ENCODE results near the gene HLTF.

The HLTF gene

DNA sequence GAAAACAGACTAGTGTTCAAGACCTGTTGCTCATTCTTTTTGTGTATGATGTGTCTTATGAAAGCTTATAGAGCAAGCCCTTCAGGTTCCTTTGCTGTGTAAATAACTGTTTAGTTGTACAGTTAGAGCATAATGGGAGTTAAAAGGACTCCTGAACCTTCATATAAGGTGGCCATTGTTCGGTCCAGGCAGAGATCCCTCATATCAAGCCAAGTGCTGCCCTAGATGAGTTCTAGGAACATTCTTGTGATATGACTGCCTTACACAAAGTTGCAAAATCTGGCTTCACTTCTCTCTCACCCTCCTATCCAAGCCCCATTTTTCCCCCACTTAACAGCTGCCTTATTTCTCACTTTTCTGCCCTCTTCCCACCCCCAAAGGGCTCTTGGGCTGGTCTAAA is 68.1 kb downstream of the HLTF start:
- no peak for DNase-seq

DNA sequence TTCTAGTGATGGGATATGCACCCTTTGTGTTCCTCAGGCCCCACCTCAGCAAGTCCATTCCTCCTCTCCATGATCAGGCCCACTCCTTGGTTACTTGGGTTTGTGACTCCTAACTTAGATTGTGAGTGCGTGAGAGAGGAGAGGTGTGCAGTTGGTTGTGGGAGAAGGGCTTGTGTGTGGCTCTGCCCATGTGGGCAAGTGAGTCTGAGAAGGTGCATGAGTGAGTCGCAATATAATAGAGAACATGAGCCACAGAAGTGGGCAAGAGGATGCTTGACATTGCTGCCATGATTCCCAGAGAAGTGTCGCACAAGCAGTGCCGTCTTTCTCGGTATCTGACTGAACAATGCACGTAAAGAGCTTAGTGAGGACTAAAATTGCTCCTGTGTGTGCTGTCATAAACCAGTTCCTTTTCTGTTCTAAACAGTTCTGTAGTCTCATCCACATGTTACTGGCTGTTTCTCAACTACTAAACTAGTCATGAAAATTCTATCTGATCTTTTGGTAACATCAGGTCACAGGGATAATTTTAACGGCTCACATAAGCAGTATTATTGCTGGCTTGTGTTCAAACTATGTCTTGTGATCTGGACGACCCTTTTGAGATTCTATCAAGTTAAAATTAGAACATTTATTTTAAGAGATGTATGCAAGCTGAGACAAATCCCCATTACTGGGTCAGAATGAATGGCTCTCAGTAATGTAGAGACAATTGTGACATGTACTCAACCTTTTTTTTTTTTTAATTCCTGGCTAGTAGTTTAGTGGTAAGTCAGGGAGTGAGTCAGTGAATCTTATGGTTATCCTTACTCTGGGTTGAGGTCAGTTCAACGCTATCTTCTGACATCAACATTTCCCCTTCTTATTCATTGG is 69.4 kb downstream of the HLTF start:
- no peak for DNase-seq

DNA sequence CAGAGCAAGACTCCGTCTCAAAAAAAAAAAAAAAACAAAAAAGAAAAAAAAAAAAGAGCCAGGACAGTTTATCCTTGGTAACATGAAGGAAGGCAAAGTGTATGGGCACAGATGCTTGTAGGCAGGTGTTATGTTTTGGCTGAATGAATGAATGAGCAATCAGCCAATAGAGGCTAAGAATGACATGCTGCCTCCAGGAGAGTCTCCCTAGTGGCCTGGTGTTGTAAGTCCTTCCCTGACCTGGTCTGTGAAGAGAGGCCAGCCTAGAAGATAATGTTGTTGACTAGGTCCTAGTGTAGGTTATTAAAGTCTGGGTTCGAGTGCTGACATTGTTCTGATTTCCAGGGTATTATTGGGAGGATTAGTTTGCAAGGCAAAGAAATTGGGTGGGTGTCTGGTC is 70.1 kb downstream of the HLTF start:
- no peak for DNase-seq

DNA sequence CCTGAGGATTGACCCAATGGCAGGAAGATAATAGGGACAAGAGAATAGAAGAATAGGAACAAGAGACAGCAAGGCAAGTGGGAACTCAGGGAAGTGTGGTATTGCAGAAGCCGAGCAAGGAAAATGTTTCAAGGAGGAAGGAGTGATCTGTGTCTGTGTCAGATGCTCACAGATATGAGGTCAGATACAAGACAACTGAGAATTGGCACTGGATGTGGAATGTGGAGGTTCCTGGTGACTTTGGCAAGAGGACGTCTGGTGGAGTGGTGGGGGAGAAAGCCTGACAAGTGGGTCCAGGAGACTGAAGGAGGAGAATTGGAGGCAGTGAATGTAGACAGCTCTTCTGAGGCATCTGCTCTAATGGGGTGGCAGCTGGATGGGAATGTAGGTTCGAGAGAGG is 70.9 kb downstream of the HLTF start:
- no peak for DNase-seq

DNA sequence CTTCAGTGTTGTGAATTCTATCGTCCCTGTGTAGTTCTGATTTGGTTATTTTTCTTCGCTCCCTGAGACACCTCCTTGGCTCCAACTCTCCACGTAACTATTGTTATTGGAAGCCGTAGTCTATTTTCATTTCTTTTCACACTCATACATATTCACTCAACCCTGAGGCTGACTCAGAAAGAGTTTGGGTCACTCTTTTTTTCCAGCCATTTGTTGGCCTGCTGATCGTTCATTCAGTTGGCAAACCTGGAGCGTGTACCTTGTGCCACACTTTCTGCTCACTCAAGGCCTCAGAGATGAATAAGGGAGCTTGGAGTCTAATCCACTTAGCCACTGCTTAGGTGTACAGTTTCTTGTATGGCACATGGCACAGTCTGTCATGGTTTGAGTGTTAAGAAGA is 72.6 kb downstream of the HLTF start:
- no peak for DNase-seq

DNA sequence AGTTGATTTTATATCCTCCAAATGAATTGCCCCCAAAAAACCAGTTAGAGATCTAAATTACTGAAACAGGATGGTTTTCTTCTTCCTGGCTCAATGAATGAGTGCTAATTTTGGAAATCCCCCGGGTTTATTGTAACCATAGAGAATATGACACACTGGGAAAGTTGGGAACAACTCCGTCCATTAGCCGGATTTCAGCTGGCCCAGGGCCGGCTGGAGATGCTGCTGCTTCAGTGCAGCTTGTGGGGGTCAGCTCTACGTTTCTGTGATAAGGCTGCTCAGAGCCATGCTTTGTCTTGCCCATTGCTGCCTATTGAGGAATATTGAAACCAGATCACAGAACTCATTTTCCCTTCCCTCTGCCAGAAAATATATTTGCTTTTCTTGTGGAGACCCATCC is 74.7 kb downstream of the HLTF start:
- DNase-seq, result no peak

DNA sequence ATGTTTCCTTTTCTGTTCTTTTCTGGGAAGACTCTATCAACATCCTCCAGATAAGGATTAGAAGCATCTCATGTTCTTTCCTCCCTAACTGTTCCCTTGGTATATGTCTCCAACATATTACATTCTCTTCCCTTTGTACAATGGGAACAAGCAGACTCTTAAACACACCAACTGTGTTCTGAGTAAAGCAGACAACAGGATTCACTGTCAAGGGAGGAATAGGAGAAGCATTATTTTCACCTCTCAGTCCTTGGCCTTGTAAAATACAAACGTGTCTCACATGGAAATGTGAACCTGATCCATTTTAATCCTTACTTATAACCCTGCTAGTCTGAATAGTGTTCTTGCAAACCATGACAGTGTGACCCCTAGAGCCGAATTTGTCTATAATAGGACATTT is 75.4 kb downstream of the HLTF start:
- DNase-seq, result no peak

DNA sequence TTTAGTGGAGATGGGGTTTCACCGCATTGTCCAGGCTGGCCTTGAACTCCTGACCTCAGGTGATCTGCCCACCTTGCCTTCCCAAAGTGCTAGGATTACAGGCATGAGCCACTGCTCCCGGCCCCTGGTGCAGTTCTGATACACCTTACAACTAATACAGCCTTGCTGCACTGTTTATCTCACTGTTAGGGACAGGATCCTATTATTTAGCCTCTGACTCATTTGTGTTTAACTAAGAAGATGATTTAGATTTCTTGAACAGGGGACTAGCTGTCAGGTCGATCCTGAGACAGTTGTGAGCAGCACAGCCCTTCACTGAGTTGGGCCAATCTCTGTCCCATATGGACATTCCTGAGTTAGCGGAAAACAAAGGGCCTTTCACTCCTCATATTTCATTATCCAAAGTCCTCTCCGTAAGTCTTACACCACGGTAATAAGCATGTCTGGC is 75.8 kb downstream of the HLTF start:
- DNase-seq, result no peak

DNA sequence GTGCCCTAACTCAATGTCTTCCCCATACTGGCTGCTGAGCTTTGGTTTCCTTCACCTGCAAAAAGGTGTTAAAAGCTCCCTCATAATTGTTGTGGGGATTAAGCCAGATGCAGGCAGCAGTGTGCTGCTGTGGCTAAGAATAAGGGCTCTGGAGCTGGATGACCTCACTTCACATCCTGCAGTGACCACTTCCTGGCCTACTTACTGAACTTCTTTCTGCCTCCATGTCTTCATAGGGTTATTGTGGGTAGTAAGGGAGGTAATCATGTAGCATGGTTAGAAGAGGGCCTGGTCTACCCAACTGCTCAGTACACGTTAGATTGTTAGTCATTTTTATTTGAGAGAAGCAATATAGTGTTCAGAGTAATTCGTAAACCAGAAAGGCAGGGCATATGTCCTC is 76.6 kb downstream of the HLTF start:
- DNase-seq, result no peak

DNA sequence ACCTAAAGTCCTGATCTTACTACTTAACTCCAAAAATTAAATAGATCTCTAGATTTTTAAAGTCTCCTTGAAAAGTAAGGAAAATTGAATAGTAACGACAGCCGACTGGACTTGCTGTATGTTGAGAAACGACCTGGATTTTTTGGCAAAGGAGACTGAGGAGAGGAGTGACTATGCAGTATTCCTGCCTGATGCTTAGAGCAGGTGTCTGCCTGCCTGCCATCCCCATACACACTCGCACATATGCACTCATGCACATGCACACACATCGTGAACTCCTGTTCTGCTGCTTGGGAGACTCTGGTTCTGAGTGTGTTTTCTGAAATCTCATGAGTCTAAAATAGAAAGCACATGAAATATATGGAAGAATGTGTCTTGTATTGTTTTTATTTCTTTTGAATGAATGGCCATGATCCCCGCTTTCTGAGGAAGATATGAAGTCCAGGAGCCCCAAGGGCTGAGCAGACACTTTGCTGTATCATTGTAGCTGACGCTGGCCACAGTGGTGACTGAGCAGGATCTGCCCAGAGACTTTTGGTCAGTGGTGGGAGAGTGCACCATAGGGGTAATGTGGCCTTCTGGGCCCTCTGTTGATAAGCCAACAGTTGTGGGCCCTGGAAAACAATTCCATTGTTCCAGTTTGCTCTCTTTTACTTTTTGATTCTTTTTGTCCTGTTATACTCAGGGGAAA is 78.6 kb downstream of the HLTF start:
- no peak for DNase-seq

DNA sequence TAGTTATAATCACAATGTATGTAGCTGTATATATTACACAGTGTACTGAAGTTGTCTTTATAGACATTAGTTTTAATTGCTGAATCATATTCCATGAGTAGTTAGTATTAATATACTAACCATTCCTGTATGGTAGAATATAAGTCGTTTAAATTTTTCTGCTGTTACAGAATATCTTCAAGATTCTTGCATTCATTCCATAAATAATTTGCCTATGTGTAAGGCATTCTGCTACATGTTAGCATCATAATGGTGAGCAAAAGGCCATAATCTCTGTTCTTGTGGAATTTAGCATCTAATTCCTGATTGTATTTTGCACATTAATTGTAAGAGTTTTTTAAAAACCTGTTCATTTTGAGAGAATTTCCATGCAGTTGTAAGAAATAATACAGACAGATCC is 80.9 kb downstream of the HLTF start:
- no peak for DNase-seq

DNA sequence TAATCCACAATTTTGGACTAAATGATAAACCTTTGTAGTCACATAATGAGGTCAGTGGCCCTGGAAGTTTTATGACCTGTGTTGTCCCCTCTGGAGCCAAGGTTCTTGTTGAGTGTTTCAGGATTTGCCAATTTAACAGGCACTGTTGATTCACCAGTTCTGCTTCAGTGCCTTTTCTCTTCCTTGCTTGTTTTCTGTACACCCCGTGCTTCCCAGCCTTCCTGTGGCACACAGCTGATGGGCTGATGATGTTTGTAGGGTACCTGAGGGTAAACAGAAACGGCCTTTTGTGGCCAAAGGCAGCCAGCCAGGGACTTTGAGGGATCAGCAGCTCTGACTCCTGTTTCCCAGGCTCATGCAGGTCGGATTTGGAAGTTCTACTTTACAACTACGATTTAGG is 81.7 kb downstream of the HLTF start:
- DNase-seq, result peak in 18 of 56 donors; percentile 2 to 40 (median 18)

DNA sequence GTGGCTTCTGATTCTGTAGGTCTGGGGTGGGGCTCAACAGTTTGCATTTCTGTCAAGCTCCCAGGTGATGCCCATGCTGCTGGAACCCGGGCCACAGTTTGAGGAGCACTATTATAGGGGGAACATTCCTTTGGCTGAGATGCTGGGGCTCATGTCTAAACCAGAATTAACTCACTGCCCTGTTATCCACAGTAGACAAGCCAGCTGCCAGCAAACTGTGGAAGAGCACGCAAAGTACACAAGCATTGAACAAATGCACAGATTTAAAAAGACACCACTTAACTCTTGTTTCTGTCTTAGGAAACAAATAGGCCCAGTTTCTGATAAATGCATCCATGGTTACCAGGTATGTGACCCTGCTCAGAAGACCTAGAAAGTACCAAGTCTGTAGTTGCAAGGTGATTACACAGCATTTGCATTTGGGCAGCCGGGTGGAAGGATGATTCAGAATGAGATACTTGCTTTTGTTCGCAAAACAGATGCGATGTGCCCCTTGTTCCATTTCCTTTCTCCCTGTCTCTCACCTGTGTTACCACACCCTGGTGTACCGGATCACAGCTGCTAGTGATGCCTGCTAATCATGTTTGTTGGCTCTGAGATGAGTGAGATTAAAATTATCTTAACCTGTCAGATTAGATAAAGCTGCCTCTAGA is 82.6 kb downstream of the HLTF start:
- no peak for DNase-seq

DNA sequence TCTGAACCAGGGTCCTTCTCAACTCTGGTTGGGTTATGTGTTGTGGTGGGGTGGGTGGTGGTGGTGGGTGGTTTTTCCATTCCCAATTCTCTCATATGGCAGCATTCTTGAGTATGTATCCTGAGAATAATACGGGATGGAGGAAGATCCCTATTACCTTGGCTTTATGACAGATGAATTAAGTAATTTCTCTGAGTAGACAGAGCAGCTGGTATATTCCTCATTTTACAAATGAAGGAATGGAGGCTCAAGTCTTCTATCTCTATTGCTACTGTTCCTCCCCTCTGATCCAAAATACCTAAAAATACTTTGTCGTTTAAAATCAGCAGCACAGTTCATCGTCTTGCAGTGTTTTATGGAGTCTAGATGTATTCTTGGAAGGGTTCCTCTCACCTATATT is 84.6 kb downstream of the HLTF start:
- DNase-seq, result no peak

DNA sequence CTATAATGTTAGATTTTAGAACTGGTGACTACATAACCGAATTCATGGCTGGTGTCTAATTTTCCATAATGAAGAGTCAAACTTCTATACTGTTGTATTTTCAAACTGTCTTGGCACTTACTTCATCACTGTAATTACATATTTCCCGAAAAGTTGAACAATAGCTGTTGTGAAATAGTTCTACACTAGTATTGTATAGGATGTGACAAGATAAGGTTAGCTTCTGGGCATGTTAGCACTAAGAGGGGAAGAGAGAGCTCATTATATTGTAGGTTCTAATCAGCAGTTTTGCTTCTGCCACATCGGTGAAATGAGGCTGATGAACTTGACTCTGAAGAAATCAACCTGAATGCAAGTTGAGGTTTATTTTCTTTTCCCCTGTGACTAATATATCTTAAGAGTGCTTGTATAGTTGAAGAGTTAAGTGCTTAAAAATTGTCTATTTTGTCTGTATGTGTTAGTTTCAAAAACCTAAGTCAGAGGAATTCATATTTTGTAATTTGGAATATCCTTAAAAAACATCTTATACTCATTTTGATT is 86.1 kb downstream of the HLTF start:
- no peak for DNase-seq

DNA sequence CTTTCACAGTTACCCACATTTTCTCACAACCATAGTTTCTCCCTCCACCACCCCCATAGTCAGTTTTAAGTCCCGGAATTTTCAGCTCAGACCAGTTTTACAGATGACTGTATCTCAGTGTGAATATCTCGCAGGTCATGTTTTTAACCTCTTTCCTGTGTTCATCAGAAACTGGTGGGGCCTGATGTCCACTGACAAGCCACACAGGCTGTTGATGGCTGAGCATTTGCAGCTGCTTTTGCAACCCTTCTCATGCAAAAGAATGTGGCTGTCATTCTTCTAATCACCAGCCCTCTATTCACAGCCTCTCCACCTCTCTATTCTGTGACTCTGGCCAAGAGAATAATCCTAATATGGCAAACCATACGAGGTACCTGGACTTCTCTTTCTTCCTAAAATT is 86.5 kb downstream of the HLTF start:
- no peak for DNase-seq

DNA sequence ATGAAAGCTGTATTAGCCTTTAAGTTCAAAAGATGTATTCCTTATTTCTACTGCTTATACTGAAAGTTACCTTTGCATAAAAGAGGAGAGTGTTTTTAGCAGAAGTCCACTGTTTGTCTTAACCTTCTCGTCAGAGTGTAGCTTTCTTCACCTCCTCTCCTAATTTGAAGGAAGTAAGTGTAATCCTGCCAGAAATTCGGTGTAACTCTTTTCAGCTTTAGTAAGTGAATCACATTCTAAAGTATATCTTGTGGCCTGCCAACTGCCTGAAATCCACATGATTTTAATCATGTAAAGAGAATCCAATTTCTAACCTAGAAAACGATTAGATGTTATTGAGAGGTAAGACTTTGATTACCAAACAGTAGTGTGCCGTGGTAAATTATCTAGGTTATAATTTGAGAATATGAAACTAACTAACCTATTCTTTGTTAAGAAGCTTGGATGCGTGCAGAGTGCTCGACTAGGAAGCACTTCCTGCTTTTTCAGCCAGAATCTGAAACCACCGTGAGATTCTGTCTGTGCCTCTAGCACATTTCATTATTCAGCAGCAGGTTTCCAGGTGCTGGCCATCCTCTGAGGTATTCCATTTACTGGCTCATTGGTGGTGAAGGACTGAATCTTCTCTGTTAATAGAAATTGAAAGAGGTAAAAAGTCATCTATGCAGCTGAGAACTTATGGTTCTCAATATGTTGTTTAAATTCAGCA is 87.5 kb downstream of the HLTF start:
- no peak for DNase-seq

DNA sequence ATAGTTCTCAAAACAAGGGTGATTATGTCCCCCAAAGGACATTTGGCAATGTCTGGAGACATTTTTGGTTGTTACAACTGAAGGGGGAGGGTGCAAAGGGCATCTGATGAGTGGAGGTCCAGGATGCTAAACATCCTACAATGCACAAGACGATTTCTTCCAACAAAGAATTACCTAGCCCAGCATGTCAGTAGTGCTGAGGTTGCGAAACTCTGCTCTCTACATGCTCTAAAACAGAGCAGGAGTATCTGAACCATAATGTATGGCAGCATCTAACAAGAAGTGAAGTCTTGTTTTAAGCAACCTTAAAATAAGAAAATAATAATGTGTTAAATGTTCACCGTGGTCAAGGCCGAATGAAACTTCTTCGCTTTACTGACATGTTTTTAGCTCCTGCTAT is 88.0 kb downstream of the HLTF start:
- no peak for DNase-seq

DNA sequence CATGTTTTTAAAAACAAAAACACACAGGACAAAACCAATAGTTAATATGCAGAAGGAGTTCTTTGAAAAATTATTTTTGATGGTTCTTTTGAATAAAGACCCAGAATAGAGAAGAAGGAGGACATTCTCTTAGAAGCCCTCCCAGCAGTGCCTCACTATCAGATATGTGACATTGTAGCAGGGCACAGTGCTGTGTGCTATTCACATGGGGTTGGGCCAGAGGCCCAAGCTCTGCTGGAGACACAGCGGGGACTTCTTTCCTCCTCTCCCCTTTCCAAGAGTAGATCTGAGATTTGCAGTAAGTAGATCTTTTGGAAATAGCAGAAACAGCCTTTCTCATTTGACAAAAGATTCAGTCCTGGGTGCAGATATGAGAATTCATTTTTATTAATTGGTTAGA is 88.7 kb downstream of the HLTF start:
- no peak for DNase-seq

DNA sequence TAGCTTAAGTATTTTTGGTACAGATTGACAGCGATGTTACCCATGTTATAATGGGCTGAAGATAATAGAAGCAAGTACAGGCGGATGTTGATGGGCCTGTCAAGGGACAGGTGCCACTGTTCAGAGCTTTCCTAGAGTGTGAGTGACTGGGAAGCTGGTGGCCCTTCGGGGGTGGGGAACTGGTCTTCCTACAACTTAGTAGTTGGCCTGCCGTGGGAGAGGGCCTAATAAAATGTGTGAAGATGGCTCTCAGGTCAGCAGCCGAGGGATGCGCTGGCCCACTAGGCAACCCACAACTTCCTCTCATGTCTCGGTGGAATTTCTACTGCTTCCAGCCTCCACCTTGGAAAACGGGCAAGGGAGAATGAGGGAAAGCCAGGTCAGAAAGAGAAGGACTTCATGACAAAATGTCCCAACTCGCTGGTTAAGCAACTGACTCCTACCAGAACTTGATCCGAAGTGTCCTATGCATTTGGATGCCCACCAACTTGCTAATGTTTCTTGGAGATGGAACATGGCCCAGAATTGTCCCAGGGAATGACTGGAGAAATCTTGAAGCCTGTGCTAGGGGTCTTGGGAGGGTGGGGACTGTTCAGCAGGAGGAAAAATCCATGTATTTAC is 93.6 kb downstream of the HLTF start:
- no peak for DNase-seq

DNA sequence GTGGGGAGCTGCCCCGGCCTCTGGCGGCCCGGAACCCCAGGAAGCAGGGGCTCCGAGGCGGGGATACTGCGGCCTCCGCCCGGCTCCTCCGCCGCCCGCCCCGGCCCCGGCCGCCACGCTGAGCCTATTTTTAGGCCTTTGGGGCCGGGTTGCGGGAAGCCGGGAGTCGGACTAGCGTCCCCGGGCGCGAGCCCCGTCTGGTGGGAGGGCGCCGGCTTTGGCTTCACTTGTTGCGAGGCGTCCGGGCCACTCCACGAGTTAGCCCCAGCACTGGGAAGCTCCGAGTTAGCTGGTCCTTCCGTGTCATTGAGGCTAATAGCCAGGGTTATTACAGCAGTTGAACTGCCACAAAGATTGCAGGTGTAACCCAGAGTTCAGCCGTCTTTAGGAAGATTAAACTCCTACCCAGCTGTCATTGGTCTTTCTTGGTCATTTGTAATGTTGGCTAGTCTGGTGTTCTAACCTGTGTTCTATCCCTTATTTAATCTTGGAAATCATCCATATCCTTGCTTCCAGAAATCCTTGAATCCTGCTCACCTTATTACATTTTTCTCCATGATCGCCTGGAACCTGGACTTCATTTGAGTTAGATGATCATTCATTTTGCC is 94.2 kb downstream of the HLTF start:
- peak in 16 of 56 donors; percentile 10 to 64 (median 30) for DNase-seq
